Heart right ventricle (tissue), 16 donors: ENCODE results near the gene TMEM205. TPM values are rescaled to one million over a fixed set of nuclear protein-coding genes. Genes with fewer than 3 reads are reported as not detected.
A peak's percentile ranks its signal among the peaks of the same experiment; 100 is the strongest.

Experiments used
- ATAC-seq, 8 donors: fragments of 200-7000 bp; cut with Tn5 transposase; one replicate each; pipeline ENCODE4 v1.9.1; 2020; ENCODE audit warnings: mild to moderate bottlenecking in 8 of 8, moderate library complexity in 8 of 8, moderate number of reproducible peaks in 1 of 8
- DNase-seq, 2 donors: peaks; one replicate each; pipeline ENCODE4 v3.0.0-alpha.2; 2020
- H3K27ac ChIP-seq, 10 donors: fragments of 200-600 bp; sonication (generic) in 2 of 10; one replicate each; pipeline versions ENCODE4 v1.5.0 to v1.8.0; 2020 to 2022; ENCODE audit warnings: mild to moderate bottlenecking in 3 of 10
- H3K27me3 ChIP-seq, 7 donors: fragments of 200-600 bp; one replicate each; pipeline ENCODE4 v1.8.0; 2021 to 2022; ENCODE audit warnings: mild to moderate bottlenecking in 2 of 7
- H3K36me3 ChIP-seq, 9 donors: fragments of 200-600 bp; sonication (generic) in 1 of 9; one replicate each; pipeline versions ENCODE4 v1.5.0 to v1.8.0; 2020 to 2022; ENCODE audit warnings: mild to moderate bottlenecking in 2 of 9
- H3K4me1 ChIP-seq, 9 donors: fragments of 200-600 bp; sonication (generic) in 1 of 9; one replicate each; pipeline versions ENCODE4 v1.5.0 to v1.8.0; 2020 to 2022; ENCODE audit warnings: mild to moderate bottlenecking in 4 of 9
- H3K4me3 ChIP-seq, 10 donors: fragments of 200-600 bp; sonication (generic) in 2 of 10; one replicate each; pipeline versions ENCODE4 v1.5.0 to v1.8.0; 2020 to 2022; ENCODE audit warnings: mild to moderate bottlenecking in 7 of 10, moderate library complexity in 2 of 10
- H3K9me3 ChIP-seq, 11 donors: fragments of 200-600 bp in 10 of 11; sonication (generic) in 2 of 11; one replicate each; pipeline versions ENCODE4 v1.5.0 to v1.8.0; 2013 to 2022; ENCODE audit warnings: mild to moderate bottlenecking in 2 of 11, control low read depth in 1 of 11, moderate library complexity in 1 of 11
- CTCF ChIP-seq, 9 donors: fragments of 200-600 bp; sonication (generic) in 2 of 9; IDR thresholded peaks; one replicate each; pipeline versions ENCODE4 v1.5.0 to v1.8.0; 2021 to 2022; ENCODE audit warnings: antibody characterized with exemption in 9 of 9, mild to moderate bottlenecking in 5 of 9, moderate library complexity in 1 of 9
- WGBS, 2 donors: extraction: QIAGEN DNeasy Blood & Tissue Kit; methylation state at CpG; one replicate each; pipeline ENCODE4 v1.1.7; 2013; ENCODE audit warnings: inconsistent platforms in 1 of 2; 5-methylcytosine and 5-hydroxymethylcytosine counted together
- intact Hi-C, 10 donors: fragments of 100-400 bp; cut with DNase I; formaldehyde crosslinking; loops; one replicate each; pipeline versions ENCODE4 v1.11.1 to v1.14.2; 2022
- long read RNA-seq, 3 donors: library from polyadenylated mRNA; unstranded; transcript quantifications; one replicate each; pipeline ENCODE4 v2.0.0, GENCODE V29; 2020 to 2021
- polyA plus RNA-seq, 2 donors: library from polyadenylated mRNA; stranded (reverse); fragments of 200-250 nt; gene quantifications; one replicate each; pipeline ENCODE4 v1.2.3, GENCODE V29; 2013
- total RNA-seq, 10 donors: library from RNA; stranded (reverse); fragmentation: NEBNext Ultra II Directional in 3 of 10; extraction: Animal tissue kit (Norgen Biotek cat#: 25700) in 3 of 10; gene quantifications; one replicate each; pipeline versions ENCODE4 v1.2.1 to v1.2.4, GENCODE V29; 2021 to 2023
- donor health status: Arrhythmogenic right ventricular cardiomyopathy.
- donor health status: ischemic (EF 13 %, LVEDD 7.1; RV severe dilation, severe dysfunction).
- donor health status: healthy with polysubstance abuse.
- donor health status: DM: no; HTN: yes; CAD: no.
- donor health status: DM: no; HTN: no; CAD: no.
- donor health status: ischemic (EF 25% LVEDD 6.9; RV normal size, moderate dysfunction).
- donor health status: ischemic (EF 25% LVEDD 5.7; RV mildly dilated, moderate dysfunction).
- donor health status: healthy.
- donor health status: DM: yes; HTN: yes; CAD: no.
- donor health status: Ischemic cardiomyopathy.
- donor health status: ischemic (EF 35%, LVEDD 5.7; RV mildly dilated, moderate dysfunction).
- donor health status: nonischemic (EF 11% LVEDD 7.7; RV severe dilation, severe dysfunction).
- donor health status: DM: yes; HTN: yes; CAD: no.
- donor health status: PGD.
- donor health status: ischemic (EF 29% LVEDD 5.4; RV normal size, mild dysfunction).
- donor health status: nonischemic (EF 23%, LVEDD 6.1; RV moderate dilation, normal function).

TMEM205 gene
- total RNA-seq (100 to 1,000 TPM in 2 of 10 donors, 10 to 100 TPM in 8; 65.1 to 114 (median 83.8) TPM), polyA plus RNA-seq (100 to 1,000 TPM in 1 of 2 donors, 10 to 100 TPM in 1; 89.4 to 184 TPM)
- long read RNA-seq, donor 1, transcript TMEM205-203 (2 exons, 1,147 nt): minor isoform, 6 of 61 reads
- long read RNA-seq, donor 1, transcript TMEM205-216 (4 exons, 792 nt): major isoform, 21 of 61 reads
- long read RNA-seq, donor 1, transcript TMEM205-201 (3 exons, 1,034 nt): minor isoform, 11 of 61 reads
- long read RNA-seq, donor 1, transcript TMEM205-210 (4 exons, 840 nt): minor isoform, 7 of 61 reads
- long read RNA-seq, donor 1, partial matches to known transcripts: 6 of 61 reads
- long read RNA-seq, donor 1, other reads (novel, unspliced or antisense): 4 of 61 reads
- long read RNA-seq, donor 2, transcript TMEM205-216 (4 exons, 792 nt): major isoform, 25 of 71 reads
- long read RNA-seq, donor 2, transcript TMEM205-201 (3 exons, 1,034 nt): minor isoform, 17 of 71 reads
- long read RNA-seq, donor 2, transcript TMEM205-202 (4 exons, 916 nt): minor isoform, 8 of 71 reads
- long read RNA-seq, donor 2, transcript TMEM205-210 (4 exons, 840 nt): minor isoform, 7 of 71 reads
- long read RNA-seq, donor 2, partial matches to known transcripts: 0 of 71 reads
- long read RNA-seq, donor 2, other reads (novel, unspliced or antisense): 6 of 71 reads
- long read RNA-seq, donor 3, transcript TMEM205-210 (4 exons, 840 nt): major isoform, 6 of 20 reads
- long read RNA-seq, donor 3, partial matches to known transcripts: 0 of 20 reads
- long read RNA-seq, donor 3, other reads (novel, unspliced or antisense): 1 of 20 reads

DNA sequence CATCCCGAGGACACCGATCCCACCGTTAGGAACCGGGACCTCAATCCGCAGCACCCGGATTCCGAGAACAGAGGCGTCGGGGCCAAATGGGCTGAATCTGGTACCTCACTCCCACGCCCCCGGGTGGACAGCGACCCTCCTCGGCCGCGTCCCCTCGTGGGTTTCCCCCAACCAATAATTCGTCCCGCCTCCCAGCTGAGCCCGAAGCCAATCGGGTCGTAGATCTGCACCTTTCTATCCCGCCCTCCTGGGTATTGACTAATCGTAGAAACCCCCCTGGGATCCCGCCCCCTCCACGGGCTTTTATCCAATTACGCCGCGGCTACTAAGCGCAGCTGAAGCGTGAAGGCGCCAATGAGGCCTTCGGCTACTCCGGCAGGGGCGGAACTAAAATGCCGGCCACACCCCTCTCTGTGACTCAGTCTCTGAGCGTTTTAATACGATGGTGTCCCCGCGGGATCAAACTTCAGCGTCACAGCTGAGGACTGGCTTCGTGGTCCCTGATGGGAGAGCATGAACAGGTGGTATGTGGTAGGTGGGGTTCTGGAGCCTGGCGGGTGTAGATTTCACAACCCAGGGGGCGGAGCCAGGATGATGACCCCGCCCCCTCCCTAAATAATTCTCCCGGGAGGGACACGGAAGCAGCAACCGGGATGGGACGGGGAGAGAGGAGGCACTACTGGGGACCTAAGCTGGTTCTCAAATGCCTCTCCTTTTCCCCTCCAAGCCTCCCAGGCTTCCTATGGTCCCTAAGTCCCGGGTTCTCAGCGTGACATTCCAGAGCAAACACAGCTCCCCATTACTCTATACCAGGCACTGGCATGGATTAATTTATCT is at the start of gene TMEM205, which contains the start of gene CCDC159:
TSS of gene TMEM205 (minus strand) at position 165 of the 837 bp plus-strand sequence. CDS start 649 bp downstream, outside the sequence.
TSS of gene CCDC159 (plus strand) at position 416 of the 837 bp plus-strand sequence. CDS start at position 504, 88 bp downstream.
- intact Hi-C loops: loop anchor here in 2 of 10 donors (1.0 to 10.0 kb wide), 3 partner anchors 28 to 212 kb away; partner anchors contain the start of genes SWSAP1 (in 1 of the 2) and TSPAN16 (in 1 of the 2)
- peak in 4 of 9 donors; percentile 11 to 38 (median 36) for TF ChIP-seq CTCF (IDR thresholded peaks at IDR 0.05)
- peaks cover 0 to 22% (median 5%) of the 10 kb centered on the region in 9 donors for H3K36me3 ChIP-seq
- H3K4me3 ChIP-seq: peak within 1 kb of the TSS; percentile 44 to 92 (median 68)
- DNase-seq (peak; percentile 97 to 99), ATAC-seq (peak; percentile 94 to 97 (median 97))
- peaks cover 0 to 12% (median 0%) of the 10 kb centered on the region in 11 donors for H3K9me3 ChIP-seq
- 0% methylated on average over 50 of the region's 50 CpGs for WGBS, 2 donors
- H3K27ac ChIP-seq: peak within 1 kb of the TSS; percentile 27 to 90 (median 82)
- H3K27me3 ChIP-seq: no peaks in the 10 kb centered on the region
- peaks cover 6 to 32% (median 25%) of the 10 kb centered on the region in 9 donors for H3K4me1 ChIP-seq

GRCh38 chr19:11390933-11391680 is 45.0 kb upstream of the TMEM205 start:
- Histone ChIP-seq H3K36me3 (no peaks in the 10 kb centered on the region), H3K4me1 (peaks cover 0 to 9% (median 0%) of the 10 kb centered on the region in 9 donors), H3K9me3 (peaks cover 0 to 9% (median 6%) of the 10 kb centered on the region in 11 donors), H3K4me3 (no peak overlapping the region), H3K27ac (no peak overlapping the region), H3K27me3 (no peaks in the 10 kb centered on the region)
- ATAC-seq: no peak
- 74 to 84% methylated on average over 4 of the region's 4 CpGs for WGBS, 2 donors
- intact Hi-C loops: no loop called here
- TF ChIP-seq CTCF (IDR thresholded peaks at IDR 0.05): no peak
- no peak for DNase-seq

DNA sequence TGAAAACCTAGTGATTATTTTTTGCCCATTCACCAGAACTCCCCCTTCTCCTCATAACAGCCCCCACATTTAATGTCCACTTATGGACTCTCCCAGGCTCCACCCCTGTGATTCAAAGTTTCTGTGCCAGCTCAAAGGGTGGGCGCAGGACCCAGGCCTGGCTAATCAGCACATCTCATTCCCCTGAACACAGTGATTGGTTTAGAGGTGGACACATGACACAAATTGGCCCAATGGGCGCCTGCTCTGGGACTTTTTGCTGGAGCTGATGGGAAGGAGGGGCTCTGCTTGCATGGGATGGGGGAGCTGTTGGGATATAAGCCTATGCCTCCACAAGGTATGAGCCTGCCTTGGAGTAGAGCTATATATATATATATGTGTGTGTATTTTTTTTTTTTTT is 44.3 kb upstream of the TMEM205 start:
- no peaks in the 10 kb centered on the region for H3K27me3 ChIP-seq
- H3K4me1 ChIP-seq: peaks cover 0 to 9% (median 0%) of the 10 kb centered on the region in 9 donors
- no peak for DNase-seq
- H3K9me3 ChIP-seq: peaks cover 0 to 9% (median 6%) of the 10 kb centered on the region in 11 donors
- WGBS, 2 donors: 90 to 91% methylated on average over 2 of the region's 2 CpGs
- TF ChIP-seq CTCF (IDR thresholded peaks at IDR 0.05): no peak
- no peak overlapping the region for H3K4me3 ChIP-seq
- intact Hi-C loops: no loop called here
- no peaks in the 10 kb centered on the region for H3K36me3 ChIP-seq
- no peak overlapping the region for H3K27ac ChIP-seq
- no peak for ATAC-seq
